ENCODE measurements around the gene RPS29.

RPS29 gene

DNA sequence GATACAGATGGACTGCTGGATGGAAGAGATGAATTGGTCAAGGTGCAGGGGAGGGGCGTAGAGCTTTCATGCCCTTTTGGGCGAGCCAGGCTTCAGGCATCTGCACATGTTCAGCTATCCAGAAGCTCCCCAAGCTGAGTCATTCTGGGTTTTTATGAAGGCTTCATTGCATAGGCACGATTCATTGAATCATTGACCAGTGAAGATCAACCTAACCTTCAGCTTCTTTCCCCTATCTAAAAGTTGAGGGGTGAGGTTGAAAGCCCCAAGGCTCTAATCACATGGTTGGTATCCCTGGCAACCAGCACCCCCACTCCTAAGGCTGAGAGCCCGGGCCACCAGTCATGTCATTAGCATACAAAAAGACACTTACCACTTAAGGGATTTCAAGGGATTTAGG lies 36.3 kb downstream of the RPS29 start:
- DNase-seq = no peak

DNA sequence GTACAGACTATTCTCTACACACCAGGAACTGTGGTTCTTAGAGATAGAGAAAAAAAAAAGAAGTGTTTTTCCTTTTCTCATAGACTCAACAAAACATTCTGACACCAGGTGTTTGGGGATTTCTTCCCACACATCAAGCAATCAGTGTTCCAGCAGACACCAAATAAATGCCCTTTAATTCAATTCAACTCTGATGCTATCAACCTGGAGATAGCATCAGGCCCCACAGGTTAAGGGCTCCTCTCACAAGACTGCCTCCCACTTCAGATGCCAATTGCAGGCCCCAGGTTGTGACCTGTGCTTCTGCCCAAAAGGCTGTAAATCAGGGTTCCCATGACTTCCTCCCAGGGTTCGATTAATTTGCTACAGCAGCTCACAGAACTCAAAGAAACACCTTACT lies 36.7 kb downstream of the RPS29 start:
- DNase-seq = no peak

DNA sequence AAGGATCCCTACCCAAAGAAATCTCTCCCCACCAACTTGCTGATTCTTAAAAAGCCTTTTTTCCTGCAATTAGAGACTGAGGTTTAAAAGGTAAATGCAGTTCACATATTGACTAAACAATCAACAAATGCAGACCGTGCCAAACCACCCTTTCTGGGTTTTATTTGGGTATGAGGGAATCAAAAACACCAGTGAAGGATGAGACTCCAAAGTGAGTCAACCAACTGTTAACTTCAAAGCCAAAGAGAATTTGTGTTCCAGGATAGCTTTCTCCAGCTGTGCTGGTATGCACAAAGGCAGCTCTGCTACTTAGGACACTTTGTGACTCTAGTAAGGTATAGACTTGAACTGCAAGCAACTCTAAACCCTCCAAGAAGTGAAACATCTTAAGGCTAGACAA lies 39.4 kb downstream of the RPS29 start:
- no peak for DNase-seq

DNA sequence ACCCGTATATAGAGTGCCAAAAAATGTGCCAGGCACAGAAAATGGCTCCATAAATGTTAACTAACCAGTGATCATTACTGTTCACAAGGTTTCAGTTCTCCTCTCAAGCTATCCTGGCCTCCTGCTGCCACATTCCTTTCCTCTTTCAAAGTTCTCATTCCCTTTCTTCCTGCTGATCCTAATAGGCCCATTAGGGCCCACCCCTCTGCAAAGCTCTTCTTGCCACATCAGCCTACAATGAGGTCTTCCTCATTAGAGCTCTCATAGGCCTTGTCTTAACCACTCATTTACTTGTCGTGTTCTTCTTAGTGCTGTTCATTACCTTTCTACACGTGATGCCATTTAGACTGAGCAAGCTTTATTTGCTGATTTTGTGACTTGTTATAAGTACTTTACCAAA lies 40.5 kb downstream of the RPS29 start:
- no peak for DNase-seq

DNA sequence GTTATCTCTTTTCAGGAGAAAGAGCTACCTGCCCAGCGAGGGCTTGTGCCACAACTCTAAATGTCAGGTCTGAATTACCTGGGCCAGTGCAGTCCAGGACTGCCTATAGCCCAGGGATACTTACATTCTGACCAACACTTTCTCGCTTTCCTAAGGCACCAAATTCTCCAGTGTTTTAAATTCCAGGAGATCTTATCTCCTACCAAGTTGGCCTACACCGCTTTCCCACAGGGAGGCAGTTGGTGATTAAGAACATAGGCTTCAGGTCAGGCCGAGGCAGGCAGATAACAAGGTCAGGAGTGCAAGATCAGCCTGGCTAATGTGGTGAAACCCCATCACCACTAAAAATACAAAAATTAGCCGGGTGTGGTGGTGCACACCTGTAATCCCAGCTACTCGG lies 41.1 kb downstream of the RPS29 start:
- DNase-seq = no peak

DNA sequence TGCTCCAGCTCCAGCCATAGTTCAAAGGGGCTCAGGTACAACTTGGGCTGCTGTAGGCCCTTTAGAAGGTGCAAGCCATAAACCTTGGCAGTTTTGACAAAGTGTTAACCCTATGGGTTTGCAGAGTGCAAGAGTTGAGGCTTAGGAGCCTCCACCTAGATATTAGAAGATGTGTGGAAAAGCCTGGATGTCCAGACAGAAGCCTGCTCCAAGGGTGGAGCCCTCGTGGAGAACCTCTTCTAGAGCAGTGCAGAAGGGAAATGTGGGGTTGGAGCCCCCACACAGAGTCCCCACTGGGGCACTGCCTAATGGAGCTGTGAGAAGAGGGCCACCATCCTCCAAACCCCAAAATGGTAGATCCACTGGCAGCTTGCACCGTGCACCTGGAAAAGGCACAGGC lies 45.1 kb downstream of the RPS29 start:
- DNase-seq = no peak

DNA sequence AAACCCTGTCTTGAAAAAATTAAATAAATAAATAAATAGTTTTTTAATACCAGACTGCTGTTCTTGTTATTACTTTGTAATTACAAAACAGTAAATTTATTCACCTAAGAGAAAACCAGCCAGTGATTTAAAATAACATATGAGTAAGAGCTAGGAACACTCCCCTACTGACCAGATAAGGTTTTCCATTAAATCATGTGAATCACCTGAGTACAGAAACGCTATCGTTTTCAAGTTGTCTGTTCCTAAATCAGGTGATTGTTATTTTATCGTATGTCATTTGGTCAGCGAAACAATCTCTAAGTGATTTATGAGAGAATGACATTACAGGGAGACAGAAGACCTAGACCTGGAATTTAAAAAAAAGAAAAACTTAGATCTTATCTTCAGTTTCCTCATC lies 47.3 kb downstream of the RPS29 start:
- DNase-seq = no peak
